ENCODE data around the gene MRPL49.

GRCh38 chr11:65125197-65126056 lies 3.3 kb downstream of the MRPL49 start:
- TF ChIP-seq CTCF (IDR thresholded peaks at IDR 0.05) (no peak), POLR2A (IDR thresholded peaks at IDR 0.05) (no peak)

All from testis (tissue), 2 donors.